Stimulated activated naive CD8-positive, alpha-beta T cell treated with anti-CD3 and anti-CD28 coated beads, Interleukin-15, amount 100 ng/mL, for 72 hours (primary cell): ENCODE data around the gene NOXO1.

Source experiments
- ATAC-seq: fragments of 150-1000 bp; cut with Tn5 transposase; 2 replicates; pipeline ENCODE4 v1.10.0; 2021; ENCODE audit warnings: mild to moderate bottlenecking, moderate library complexity
- DNase-seq, 2 donors: peaks; one replicate each; pipeline ENCODE4 v3.0.0; 2021 to 2022
- H3K27ac Mint-ChIP-seq, 2 donors: one replicate each; pipeline ENCODE4 v1.8.0; 2022; ENCODE audit warnings: mild to moderate bottlenecking in 2 of 2, mixed read lengths in 2 of 2, moderate library complexity in 2 of 2
- H3K27me3 Mint-ChIP-seq: one replicate; pipeline ENCODE4 v1.8.0; 2022; ENCODE audit warnings: mixed read lengths
- H3K4me1 Mint-ChIP-seq: one replicate; pipeline ENCODE4 v1.8.0; 2022; ENCODE audit warnings: mild to moderate bottlenecking, mixed read lengths
- H3K4me3 Mint-ChIP-seq, 2 donors: one replicate each; pipeline ENCODE4 v1.8.0; 2022; ENCODE audit warnings: mild to moderate bottlenecking in 2 of 2, mixed read lengths in 2 of 2, moderate library complexity in 1 of 2
- H3K9me3 Mint-ChIP-seq, 2 donors: one replicate each; pipeline ENCODE4 v1.8.0; 2022; ENCODE audit warnings: mixed read lengths in 2 of 2

Gene NOXO1

DNA sequence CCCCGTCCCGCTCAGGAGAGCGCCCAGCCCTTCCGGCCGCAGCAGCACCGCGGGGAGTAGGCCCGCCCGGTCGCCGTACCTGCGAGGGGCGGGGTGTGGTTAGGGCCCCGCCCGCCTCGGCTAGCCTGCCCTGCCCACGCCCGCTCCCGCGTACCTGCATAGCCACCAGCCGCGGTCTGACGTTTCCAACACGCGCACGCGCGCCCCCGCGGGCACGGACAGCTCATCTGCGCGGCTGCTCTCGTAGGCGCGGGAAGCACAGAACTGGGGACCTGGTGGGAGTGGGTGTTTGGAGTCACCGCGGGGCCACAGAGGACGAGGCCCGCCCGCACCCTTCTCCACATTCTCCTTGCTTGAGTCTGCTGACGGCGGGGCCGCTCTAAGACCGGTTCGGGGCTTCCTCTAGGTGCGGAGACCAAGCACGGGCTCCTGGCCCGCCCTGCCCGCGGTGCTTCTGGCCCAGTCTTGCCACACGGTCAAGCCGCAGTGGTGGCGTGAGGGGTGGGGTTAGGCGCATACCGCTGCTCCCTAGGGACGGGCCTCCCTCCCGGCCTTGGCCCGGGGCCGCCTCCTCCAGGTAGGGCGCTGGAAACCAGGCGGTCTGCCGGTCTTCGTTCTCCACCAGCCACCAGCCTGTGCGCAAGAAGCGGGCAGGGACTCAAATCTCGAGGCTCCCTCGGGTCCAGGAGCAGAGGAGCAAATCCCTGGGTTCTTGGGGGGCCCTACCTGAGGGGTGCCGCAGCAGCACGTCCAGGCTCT is 1.8 kb downstream of the NOXO1 start:
- Mint-ChIP-seq H3K27me3 (peaks cover 46% of the 10 kb centered on the region), H3K27ac (peak overlapping the region in 1 of 2 donors; percentile 19), H3K4me3 (peak overlapping the region in 1 of 2 donors; percentile 18), H3K9me3 (no peaks in the 10 kb centered on the region), H3K4me1 (peaks cover 37% of the 10 kb centered on the region)
- ATAC-seq (no peak), DNase-seq (peak in 1 of 2 donors; percentile 23)

DNA sequence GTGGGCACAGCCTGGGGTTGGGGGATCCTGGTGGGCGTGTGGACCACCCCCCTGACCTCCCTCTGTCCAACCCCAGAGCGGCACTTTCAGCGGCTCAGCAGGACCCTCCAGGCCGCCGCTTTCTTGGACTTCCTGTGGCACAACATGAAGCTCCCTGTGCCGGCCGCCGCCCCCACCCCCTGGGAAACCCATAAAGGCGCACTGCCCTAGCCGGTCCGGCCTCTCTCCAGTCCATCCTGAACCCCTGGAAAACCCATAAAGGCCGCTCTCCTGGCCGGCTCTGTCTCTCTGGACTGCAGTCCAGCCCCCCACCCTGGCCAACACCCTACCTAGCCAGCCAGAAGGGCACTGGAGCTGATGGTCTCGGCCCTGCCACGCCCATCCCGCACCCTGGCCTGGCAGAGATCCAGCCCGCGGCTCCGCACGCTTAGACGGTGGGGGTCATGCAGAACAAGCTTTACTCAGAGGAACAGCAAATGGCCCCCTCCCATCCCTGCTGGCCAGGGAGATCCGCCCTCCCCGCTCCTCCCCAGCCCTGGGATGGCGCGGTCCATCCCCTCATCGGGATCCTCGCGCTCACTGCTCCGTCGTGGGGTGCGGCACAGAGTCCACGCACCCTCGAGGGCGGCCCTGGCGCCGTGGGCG is 2.7 kb downstream of the NOXO1 start:
- DNase-seq (no peak), ATAC-seq (no peak)
- H3K27ac Mint-ChIP-seq: no peak overlapping the region
- peaks cover 43% of the 10 kb centered on the region for H3K4me1 Mint-ChIP-seq
- H3K27me3 Mint-ChIP-seq: peaks cover 43% of the 10 kb centered on the region
- H3K9me3 Mint-ChIP-seq: no peaks in the 10 kb centered on the region
- no peak overlapping the region for H3K4me3 Mint-ChIP-seq

DNA sequence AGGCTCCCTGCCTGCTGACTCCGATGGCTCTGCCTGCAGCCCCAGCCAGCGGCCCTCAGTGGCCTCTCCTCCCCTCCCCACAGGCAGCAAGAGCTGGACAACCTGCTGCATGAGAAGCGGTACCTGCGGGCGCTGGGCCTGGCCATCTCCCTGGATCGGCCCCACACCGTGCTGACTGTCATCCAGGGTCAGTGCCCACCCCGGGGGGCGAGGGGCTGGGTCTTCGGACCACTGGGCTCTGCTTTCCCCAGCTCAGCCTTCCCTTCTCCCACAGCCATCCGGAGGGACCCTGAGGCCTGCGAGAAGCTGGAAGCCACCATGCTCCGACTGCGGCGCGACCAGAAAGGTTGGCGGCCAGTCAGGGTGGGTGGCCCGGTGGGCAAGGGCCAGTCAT is 3.4 kb downstream of the NOXO1 start:
- DNase-seq (no peak), ATAC-seq (no peak)
- Mint-ChIP-seq H3K4me1 (peaks cover 46% of the 10 kb centered on the region), H3K27ac (no peak overlapping the region), H3K4me3 (no peak overlapping the region), H3K9me3 (no peaks in the 10 kb centered on the region), H3K27me3 (peaks cover 36% of the 10 kb centered on the region)

DNA sequence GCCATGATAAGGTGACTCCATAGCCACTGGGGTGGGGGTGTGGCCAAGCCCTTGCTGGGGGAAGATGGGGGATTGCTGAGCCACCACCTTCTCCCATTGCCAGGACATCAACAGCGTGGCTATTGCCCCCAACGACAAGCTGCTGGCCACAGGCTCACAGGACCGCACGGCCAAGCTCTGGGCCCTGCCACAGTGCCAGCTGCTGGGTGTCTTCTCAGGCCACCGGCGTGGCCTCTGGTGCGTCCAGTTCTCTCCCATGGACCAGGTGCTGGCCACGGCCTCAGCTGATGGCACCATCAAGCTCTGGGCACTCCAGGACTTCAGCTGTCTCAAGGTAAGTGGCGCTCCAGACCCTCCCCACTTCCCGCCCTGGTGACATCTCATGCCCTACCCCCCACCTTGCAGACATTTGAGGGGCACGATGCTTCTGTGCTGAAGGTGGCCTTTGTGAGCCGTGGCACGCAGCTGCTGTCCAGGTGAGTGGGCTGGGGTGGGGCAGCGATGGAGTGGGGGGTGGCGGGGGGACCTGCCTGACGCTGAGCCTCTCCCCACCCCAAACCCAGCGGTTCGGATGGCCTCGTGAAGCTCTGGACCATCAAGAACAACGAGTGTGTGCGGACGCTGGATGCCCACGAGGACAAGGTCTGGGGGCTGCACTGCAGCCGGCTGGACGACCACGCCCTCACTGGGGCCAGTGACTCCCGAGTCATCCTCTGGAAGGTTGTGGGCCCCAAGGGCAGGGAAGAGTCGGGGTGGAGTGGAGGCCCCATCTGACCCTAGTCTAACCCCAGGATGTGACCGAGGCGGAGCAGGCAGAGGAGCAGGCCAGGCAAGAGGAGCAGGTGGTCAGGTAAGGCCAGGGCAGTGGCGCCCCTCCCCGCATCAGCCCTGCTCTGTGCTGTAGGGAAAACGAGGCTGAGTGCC is 4.1 kb downstream of the NOXO1 start:
- DNase-seq: no peak
- H3K27ac Mint-ChIP-seq: no peak overlapping the region
- no peak overlapping the region for H3K4me3 Mint-ChIP-seq
- no peak for ATAC-seq
- no peaks in the 10 kb centered on the region for H3K9me3 Mint-ChIP-seq
- peaks cover 29% of the 10 kb centered on the region for H3K27me3 Mint-ChIP-seq
- H3K4me1 Mint-ChIP-seq: peaks cover 44% of the 10 kb centered on the region

DNA sequence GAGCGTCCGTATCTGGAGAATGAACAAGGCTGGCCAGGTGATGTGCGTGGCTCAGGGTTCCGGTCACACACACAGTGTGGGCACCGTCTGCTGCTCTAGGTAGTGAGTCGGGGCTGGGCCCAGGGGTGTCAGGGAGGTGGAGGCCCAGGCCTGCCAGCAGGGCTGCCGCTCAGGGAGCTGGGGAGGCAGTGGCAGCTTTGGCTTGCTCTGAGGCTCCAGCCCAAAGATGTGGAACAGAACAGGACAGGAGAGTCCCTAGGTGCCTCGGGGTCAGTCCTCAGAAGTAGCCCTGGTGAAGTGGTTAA is 5.1 kb downstream of the NOXO1 start:
- Mint-ChIP-seq H3K4me3 (no peak overlapping the region), H3K27me3 (peaks cover 19% of the 10 kb centered on the region), H3K4me1 (peaks cover 44% of the 10 kb centered on the region), H3K27ac (no peak overlapping the region), H3K9me3 (no peaks in the 10 kb centered on the region)
- ATAC-seq: no peak
- DNase-seq: no peak

DNA sequence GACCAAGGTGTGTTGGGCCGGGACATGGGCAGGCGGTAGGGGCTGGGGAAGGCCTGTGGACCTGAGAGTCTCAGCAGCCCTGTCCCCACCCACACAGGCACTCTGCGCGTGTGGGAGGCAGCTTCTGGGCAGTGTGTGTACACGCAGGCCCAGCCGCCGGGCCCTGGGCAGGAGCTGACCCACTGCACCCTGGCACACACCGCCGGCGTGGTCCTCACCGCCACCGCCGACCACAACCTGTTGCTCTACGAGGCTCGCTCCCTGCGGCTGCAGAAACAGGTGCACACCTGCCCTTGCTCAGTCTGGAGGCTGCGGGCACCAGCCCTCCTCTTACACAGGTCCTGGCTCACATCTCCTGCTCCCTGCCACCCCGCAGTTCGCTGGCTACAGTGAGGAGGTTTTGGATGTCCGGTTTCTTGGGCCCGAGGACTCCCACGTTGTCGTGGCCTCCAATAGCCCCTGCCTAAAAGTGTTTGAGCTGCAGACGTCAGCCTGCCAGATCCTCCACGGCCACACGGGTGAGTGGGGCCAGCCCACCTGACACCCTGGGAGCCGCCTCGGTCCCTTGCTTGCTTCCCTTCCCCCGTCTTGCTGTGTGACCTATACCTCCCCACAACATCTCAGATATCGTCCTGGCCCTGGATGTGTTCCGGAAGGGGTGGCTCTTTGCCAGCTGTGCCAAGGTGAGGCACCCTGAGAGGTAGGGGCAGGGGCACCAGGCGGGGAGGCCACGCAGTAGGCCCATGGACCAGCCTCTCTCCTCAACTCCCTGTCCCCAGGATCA is 5.6 kb downstream of the NOXO1 start:
- Mint-ChIP-seq H3K4me3 (no peak overlapping the region), H3K27me3 (peaks cover 13% of the 10 kb centered on the region), H3K9me3 (no peaks in the 10 kb centered on the region), H3K27ac (no peak overlapping the region), H3K4me1 (peaks cover 44% of the 10 kb centered on the region)
- DNase-seq (no peak), ATAC-seq (no peak)

DNA sequence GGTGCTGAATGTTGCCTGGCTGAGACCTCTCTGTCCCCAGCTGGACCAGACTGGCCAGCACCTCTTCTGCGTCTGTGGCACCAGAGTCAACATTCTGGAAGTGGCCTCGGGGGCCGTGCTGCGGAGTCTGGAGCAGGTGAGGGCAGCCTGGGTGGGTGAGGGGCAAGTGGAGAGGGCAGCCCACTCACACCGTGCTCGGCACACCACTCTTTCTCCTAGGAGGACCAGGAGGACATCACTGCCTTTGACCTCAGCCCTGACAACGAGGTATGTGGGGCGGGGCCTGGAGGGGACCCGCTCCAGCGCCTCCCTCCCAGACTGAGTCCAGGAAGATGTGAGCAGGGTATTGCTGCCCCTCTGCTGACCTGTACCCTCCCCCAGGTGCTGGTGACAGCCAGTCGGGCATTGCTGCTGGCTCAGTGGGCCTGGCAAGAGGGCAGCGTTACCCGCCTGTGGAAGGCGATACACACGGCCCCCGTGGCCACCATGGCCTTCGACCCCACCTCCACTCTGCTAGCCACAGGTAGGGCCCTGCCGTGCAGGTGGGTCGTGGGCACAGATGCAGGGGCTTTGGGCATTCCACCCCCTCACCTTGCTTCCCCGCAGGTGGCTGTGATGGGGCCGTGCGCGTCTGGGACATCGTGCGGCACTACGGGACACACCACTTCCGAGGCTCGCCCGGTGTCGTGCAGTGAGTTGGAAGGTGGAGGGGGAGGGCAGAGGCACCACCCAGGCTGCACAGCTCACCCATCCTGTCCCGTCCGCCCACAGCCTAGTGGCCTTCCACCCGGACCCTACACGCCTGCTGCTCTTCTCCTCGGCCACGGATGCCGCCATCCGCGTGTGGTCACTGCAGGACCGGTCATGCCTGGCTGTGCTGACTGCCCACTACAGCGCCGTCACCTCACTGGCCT is 6.9 kb downstream of the NOXO1 start:
- DNase-seq: no peak
- H3K4me3 Mint-ChIP-seq: no peak overlapping the region
- H3K9me3 Mint-ChIP-seq: no peaks in the 10 kb centered on the region
- peaks cover 1% of the 10 kb centered on the region for H3K27me3 Mint-ChIP-seq
- H3K4me1 Mint-ChIP-seq: peaks cover 46% of the 10 kb centered on the region
- no peak for ATAC-seq
- no peak overlapping the region for H3K27ac Mint-ChIP-seq

DNA sequence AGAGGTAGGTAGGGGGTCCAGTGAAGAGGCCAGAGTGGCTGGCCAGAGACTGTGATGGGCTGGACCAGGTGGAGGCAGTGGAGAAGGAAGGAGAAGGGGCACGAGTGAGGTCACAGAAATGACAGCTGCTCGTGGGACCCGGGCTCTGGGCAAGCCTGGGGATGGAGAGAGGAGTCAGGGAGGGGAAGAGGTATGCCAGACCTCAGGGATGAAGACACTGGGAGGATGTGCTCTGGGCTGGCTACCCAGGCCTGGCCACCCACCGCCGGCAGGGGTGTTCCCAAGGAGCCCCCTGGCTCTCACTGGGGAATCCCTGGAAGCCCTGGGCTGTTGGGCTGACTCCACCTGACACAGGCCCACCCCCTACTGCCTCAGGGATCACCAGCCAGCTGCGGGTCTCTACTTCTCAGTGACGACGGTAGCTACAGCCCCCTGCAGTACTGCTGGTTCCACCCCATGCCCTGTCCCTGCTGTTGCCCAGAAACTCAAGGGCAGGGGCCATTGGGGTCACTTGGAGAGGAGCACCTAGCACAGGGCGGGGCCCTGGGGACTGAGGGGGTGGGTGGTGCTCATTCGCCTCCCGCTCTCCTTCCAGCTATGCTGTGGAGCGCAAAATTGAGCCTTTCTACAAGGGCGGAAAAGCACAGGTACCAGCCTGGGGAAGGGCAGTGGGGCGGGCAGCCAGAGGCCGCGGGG is 7.7 kb downstream of the NOXO1 start:
- Mint-ChIP-seq H3K27ac (peak overlapping the region; percentile 37 to 99), H3K4me3 (peak overlapping the region; percentile 12 to 60), H3K27me3 (no peaks in the 10 kb centered on the region), H3K4me1 (peaks cover 46% of the 10 kb centered on the region), H3K9me3 (no peaks in the 10 kb centered on the region)
- no peak for ATAC-seq
- no peak for DNase-seq

DNA sequence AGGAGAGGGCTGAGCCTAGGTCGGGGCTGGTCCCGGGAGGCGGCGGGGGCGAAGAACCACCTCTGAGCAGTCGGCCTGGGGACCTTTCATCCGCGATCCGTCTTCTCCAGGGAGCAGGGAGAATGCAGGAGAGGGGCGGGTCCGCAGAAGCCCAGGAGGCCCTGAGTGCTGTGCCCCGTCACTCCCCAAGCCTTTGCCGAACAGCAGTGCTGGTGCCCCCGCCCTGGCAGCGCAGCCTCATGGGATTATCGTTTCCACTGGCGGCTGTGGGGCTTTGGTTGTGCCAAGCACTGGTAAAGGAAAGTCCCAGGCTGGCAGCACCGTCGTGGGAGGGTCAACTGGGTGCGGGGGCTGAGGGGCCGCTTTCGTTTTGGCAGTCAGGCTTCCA is 8.8 kb downstream of the NOXO1 start:
- no peak for ATAC-seq
- DNase-seq: peak in 1 of 2 donors; percentile 26
- Mint-ChIP-seq H3K4me3 (peak overlapping the region; percentile 94 to 100), H3K9me3 (no peaks in the 10 kb centered on the region), H3K4me1 (peaks cover 49% of the 10 kb centered on the region), H3K27ac (peak overlapping the region; percentile 94 to 99), H3K27me3 (no peaks in the 10 kb centered on the region)

DNA sequence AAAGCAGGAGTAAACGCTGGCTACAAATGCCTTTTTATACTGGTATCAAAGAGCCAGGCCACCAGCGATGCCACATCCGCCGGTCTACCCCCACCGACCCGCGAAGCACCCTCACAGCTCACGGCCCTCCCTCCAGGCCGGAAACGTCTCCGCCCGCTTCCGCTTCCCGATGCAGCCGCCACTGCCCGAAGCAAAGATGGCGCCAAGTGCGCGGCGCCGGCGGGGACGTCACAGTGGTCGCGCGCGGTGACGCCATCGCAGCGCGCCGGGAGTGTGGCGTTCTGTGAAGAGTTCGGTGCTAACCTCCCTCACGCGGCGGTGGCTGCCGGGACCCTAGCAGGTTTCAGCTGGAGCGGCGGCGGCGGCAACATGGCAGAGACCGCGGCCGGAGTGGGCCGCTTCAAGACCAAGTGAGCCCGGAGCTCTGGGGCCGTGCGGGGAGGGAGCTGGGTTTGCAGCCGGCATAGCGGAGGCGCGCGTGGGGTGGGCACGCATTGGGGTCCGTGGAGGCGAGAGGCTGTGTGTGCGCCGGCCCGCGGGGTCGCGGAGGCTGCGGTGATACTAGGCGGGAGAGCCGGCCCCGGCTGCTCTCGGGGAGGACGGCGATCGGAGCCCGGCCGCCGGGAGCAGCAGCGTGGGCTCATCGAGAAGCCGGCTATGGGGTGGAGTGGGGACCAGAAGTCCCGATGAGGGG is 9.3 kb downstream of the NOXO1 start, which contains the start of gene TBL3:
TBL3 (plus strand) TSS at position 258 of the 694 bp plus-strand sequence; CDS start at position 370, 112 bp downstream.
- peaks cover 54% of the 10 kb centered on the region for H3K4me1 Mint-ChIP-seq
- H3K27ac Mint-ChIP-seq: peak within 1 kb of the TSS; percentile 94 to 99
- peak; percentile 97 to 98 for DNase-seq
- H3K27me3 Mint-ChIP-seq: no peaks in the 10 kb centered on the region
- H3K9me3 Mint-ChIP-seq: no peaks in the 10 kb centered on the region
- ATAC-seq: peak; percentile 97
- peak within 1 kb of the TSS; percentile 94 to 100 for H3K4me3 Mint-ChIP-seq

DNA sequence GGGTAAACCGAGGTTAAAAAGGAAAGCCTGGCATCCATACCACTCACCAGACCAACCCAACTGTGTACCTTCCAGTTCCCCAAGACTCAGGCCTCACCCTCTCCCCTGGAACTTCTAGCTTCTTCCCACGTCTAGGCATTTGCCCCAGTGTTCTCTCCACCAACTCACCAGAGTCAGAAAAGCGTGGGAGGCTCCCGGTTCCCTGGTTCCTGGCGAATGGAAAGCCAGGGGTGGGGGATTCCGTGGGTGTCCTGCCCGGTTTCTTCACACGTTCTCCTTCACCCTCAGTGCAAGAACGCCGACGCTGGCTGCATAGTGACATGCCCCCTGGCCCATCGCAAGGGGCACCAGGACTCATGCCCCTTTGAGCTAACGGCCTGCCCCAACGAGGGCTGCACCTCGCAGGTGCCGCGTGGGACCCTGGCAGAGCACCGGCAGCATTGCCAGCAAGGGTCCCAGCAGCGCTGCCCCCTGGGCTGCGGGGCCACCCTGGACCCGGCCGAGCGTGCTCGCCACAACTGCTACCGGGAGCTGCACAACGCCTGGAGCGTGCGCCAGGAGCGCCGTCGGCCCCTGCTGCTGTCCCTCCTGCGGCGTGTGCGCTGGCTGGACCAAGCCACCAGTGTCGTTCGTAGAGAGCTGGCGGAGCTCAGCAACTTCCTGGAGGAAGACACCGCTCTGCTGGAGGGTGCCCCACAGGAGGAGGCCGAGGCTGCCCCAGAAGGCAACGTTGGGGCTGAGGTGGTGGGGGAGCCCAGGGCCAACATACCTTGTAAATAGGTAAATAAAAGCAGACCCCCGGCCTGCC is 12.9 kb downstream of the NOXO1 start:
- Mint-ChIP-seq H3K4me3 (no peak overlapping the region), H3K27me3 (no peaks in the 10 kb centered on the region), H3K9me3 (no peaks in the 10 kb centered on the region), H3K27ac (peak overlapping the region in 1 of 2 donors; percentile 54), H3K4me1 (peaks cover 57% of the 10 kb centered on the region)
- DNase-seq (no peak), ATAC-seq (no peak)

DNA sequence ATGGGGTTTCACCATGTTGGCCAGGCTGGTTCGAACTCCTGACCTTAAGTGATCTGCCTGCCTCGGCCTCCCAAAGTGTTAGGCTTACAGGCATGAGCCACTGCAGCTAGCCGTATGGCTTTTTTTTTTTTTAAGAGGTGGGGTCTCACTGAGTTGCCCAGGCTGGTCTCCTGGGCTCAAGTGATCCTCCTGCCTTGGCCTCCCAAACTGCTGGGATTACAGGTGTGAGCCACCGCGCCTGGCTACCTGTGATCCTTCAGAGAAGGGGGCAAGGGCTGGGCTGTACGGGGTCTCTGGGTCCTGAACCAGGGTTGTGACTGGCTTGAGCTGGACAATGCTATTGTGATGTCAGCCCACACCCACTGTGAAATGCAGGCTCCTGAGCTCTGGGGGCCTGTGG is 14.8 kb downstream of the NOXO1 start, which contains the start of gene RNF151:
RNF151 (plus strand) TSS at position 397 of the 400 bp plus-strand sequence. CDS start 26 bp downstream, outside the sequence.
- ATAC-seq (no peak), DNase-seq (no peak)
- no peaks in the 10 kb centered on the region for H3K9me3 Mint-ChIP-seq
- peaks cover 59% of the 10 kb centered on the region for H3K4me1 Mint-ChIP-seq
- peak within 1 kb of the TSS; percentile 98 for H3K27ac Mint-ChIP-seq
- peak within 1 kb of the TSS; percentile 94 to 98 for H3K4me3 Mint-ChIP-seq
- H3K27me3 Mint-ChIP-seq: no peaks in the 10 kb centered on the region
